Stimulated activated naive B cell treated with anti-CD40 and anti-IgM and Interleukin-4, amounts not matched to agents 10 μg/mL and 1 μg/mL and 100 μg/mL, for 72 hours (primary cell): ENCODE data around the gene MEGF11.
A peak's percentile ranks its signal among the peaks of the same experiment; 100 is the strongest.

Experiments used
- ATAC-seq, 2 donors: fragments of 150-1000 bp; cut with Tn5 transposase; replicated peaks; 2 replicates each; pipeline ENCODE4 v1.10.0; 2021; ENCODE audit warnings: moderate library complexity in 1 of 2
- DNase-seq: peaks from one replicate; pipeline ENCODE4 v3.0.0; 2021
- H3K27ac Mint-ChIP-seq: one replicate; pipeline ENCODE4 v1.8.0; 2022; ENCODE audit warnings: mild to moderate bottlenecking, mixed read lengths
- H3K27me3 Mint-ChIP-seq, 2 donors: one replicate each; pipeline ENCODE4 v1.8.0; 2022; ENCODE audit warnings: mixed read lengths in 2 of 2
- H3K36me3 Mint-ChIP-seq, 2 donors: one replicate each; pipeline ENCODE4 v1.8.0; 2022; ENCODE audit warnings: mixed read lengths in 2 of 2, mild to moderate bottlenecking in 1 of 2
- H3K4me1 Mint-ChIP-seq, 2 donors: one replicate each; pipeline ENCODE4 v1.8.0; 2022; ENCODE audit warnings: mixed read lengths in 2 of 2, mild to moderate bottlenecking in 1 of 2
- H3K4me3 Mint-ChIP-seq, 2 donors: one replicate each; pipeline ENCODE4 v1.8.0; 2022; ENCODE audit warnings: mild to moderate bottlenecking in 2 of 2, mixed read lengths in 2 of 2, moderate library complexity in 1 of 2
- H3K9me3 Mint-ChIP-seq, 2 donors: one replicate each; pipeline ENCODE4 v1.8.0; 2022; ENCODE audit warnings: mixed read lengths in 2 of 2, mild to moderate bottlenecking in 1 of 2

MEGF11 gene

GRCh38 chr15:66224946-66225345 lies 28.6 kb downstream of the MEGF11 start:
- Mint-ChIP-seq H3K36me3 (no peaks in the 10 kb centered on the region), H3K27ac (no peak overlapping the region), H3K27me3 (peaks cover 8 to 23% of the 10 kb centered on the region in 2 donors), H3K4me1 (peaks cover 2 to 6% of the 10 kb centered on the region in 2 donors), H3K4me3 (no peak overlapping the region), H3K9me3 (peaks cover 0 to 2% of the 10 kb centered on the region in 2 donors)
- DNase-seq = no peak
- ATAC-seq = no peak

GRCh38 chr15:66222273-66223198 lies 31.0 kb downstream of the MEGF11 start:
- Mint-ChIP-seq H3K4me1 (no peaks in the 10 kb centered on the region), H3K27ac (no peak overlapping the region), H3K9me3 (no peaks in the 10 kb centered on the region), H3K27me3 (peaks cover 8 to 19% of the 10 kb centered on the region in 2 donors), H3K4me3 (no peak overlapping the region), H3K36me3 (no peaks in the 10 kb centered on the region)
- ATAC-seq (no peak), DNase-seq (no peak)

GRCh38 chr15:66221126-66221525 lies 32.4 kb downstream of the MEGF11 start:
- H3K36me3 Mint-ChIP-seq = no peaks in the 10 kb centered on the region
- ATAC-seq = no peak
- H3K4me1 Mint-ChIP-seq = no peaks in the 10 kb centered on the region
- H3K9me3 Mint-ChIP-seq = no peaks in the 10 kb centered on the region
- H3K4me3 Mint-ChIP-seq = no peak overlapping the region
- DNase-seq = no peak
- H3K27ac Mint-ChIP-seq = no peak overlapping the region
- peaks cover 8 to 19% of the 10 kb centered on the region in 2 donors for H3K27me3 Mint-ChIP-seq

GRCh38 chr15:66220601-66221000 lies 32.9 kb downstream of the MEGF11 start:
- peak in 1 of 2 donors; percentile 16 for ATAC-seq
- no peak for DNase-seq
- H3K27me3 Mint-ChIP-seq = peaks cover 8 to 18% of the 10 kb centered on the region in 2 donors

GRCh38 chr15:66219339-66219738 lies 34.2 kb downstream of the MEGF11 start:
- DNase-seq = no peak
- Mint-ChIP-seq H3K4me1 (no peaks in the 10 kb centered on the region), H3K36me3 (no peaks in the 10 kb centered on the region), H3K4me3 (no peak overlapping the region), H3K27ac (no peak overlapping the region), H3K9me3 (no peaks in the 10 kb centered on the region), H3K27me3 (peaks cover 8 to 15% of the 10 kb centered on the region in 2 donors)
- ATAC-seq = no peak

More at GRCh38 chr15:66220601-66221000, 32.9 kb downstream of the MEGF11 start:
- H3K9me3 Mint-ChIP-seq = no peaks in the 10 kb centered on the region
- H3K4me1 Mint-ChIP-seq = no peaks in the 10 kb centered on the region
- H3K27ac Mint-ChIP-seq = no peak overlapping the region
- H3K4me3 Mint-ChIP-seq = no peak overlapping the region
- H3K36me3 Mint-ChIP-seq = no peaks in the 10 kb centered on the region

GRCh38 chr15:66216806-66217205 lies 36.7 kb downstream of the MEGF11 start:
- no peak for DNase-seq

GRCh38 chr15:66215811-66216210 lies 37.7 kb downstream of the MEGF11 start:
- no peak overlapping the region for H3K4me3 Mint-ChIP-seq
- no peak overlapping the region for H3K27ac Mint-ChIP-seq
- ATAC-seq (no peak), DNase-seq (no peak)
- H3K27me3 Mint-ChIP-seq = peaks cover 0 to 9% of the 10 kb centered on the region in 2 donors
- H3K9me3 Mint-ChIP-seq = no peaks in the 10 kb centered on the region
- H3K4me1 Mint-ChIP-seq = peaks cover 0 to 6% of the 10 kb centered on the region in 2 donors
- no peaks in the 10 kb centered on the region for H3K36me3 Mint-ChIP-seq

More at GRCh38 chr15:66216806-66217205, 36.7 kb downstream of the MEGF11 start:
- no peaks in the 10 kb centered on the region for H3K9me3 Mint-ChIP-seq
- H3K27ac Mint-ChIP-seq = no peak overlapping the region
- no peak for ATAC-seq
- no peaks in the 10 kb centered on the region for H3K36me3 Mint-ChIP-seq
- H3K4me3 Mint-ChIP-seq = no peak overlapping the region
- peaks cover 8 to 12% of the 10 kb centered on the region in 2 donors for H3K27me3 Mint-ChIP-seq
- peaks cover 0 to 4% of the 10 kb centered on the region in 2 donors for H3K4me1 Mint-ChIP-seq

- Mint-ChIP-seq H3K27me3 (peaks cover 0 to 4% of the 10 kb centered on the region in 2 donors), H3K4me1 (peaks cover 0 to 6% of the 10 kb centered on the region in 2 donors), H3K4me3 (no peak overlapping the region), H3K36me3 (no peaks in the 10 kb centered on the region), H3K27ac (no peak overlapping the region), H3K9me3 (no peaks in the 10 kb centered on the region)
- no peak for DNase-seq
- ATAC-seq = no peak
These were observed 39.3 kb downstream of the MEGF11 start for GRCh38 chr15:66214246-66214645.

- Mint-ChIP-seq H3K9me3 (no peaks in the 10 kb centered on the region), H3K4me1 (peaks cover 0 to 6% of the 10 kb centered on the region in 2 donors), H3K27ac (no peak overlapping the region), H3K27me3 (peaks cover 0 to 4% of the 10 kb centered on the region in 2 donors), H3K36me3 (no peaks in the 10 kb centered on the region), H3K4me3 (no peak overlapping the region)
- ATAC-seq (no peak), DNase-seq (no peak)
These were observed 41.0 kb downstream of the MEGF11 start for GRCh38 chr15:66212563-66212921.

- no peak overlapping the region for H3K4me3 Mint-ChIP-seq
These were observed 41.6 kb downstream of the MEGF11 start for GRCh38 chr15:66211670-66212562.

GRCh38 chr15:66210684-66211083 lies 42.9 kb downstream of the MEGF11 start:
- peaks cover 4 to 12% of the 10 kb centered on the region in 2 donors for H3K27me3 Mint-ChIP-seq
- no peak overlapping the region for H3K4me3 Mint-ChIP-seq
- no peak for ATAC-seq
- no peak overlapping the region for H3K27ac Mint-ChIP-seq
- DNase-seq = no peak
- H3K9me3 Mint-ChIP-seq = peaks cover 8 to 9% of the 10 kb centered on the region in 2 donors
- H3K36me3 Mint-ChIP-seq = no peaks in the 10 kb centered on the region
- H3K4me1 Mint-ChIP-seq = peaks cover 0 to 6% of the 10 kb centered on the region in 2 donors

More at GRCh38 chr15:66211670-66212562, 41.6 kb downstream of the MEGF11 start:
- peaks cover 0 to 6% of the 10 kb centered on the region in 2 donors for H3K4me1 Mint-ChIP-seq
- no peaks in the 10 kb centered on the region for H3K36me3 Mint-ChIP-seq
- peaks cover 4 to 6% of the 10 kb centered on the region in 2 donors for H3K9me3 Mint-ChIP-seq
- ATAC-seq (no peak), DNase-seq (no peak)
- peaks cover 3 to 4% of the 10 kb centered on the region in 2 donors for H3K27me3 Mint-ChIP-seq
- no peak overlapping the region for H3K27ac Mint-ChIP-seq

GRCh38 chr15:66198757-66199156 lies 54.8 kb downstream of the MEGF11 start:
- Mint-ChIP-seq H3K9me3 (peaks cover 0 to 1% of the 10 kb centered on the region in 2 donors), H3K4me3 (no peak overlapping the region), H3K27ac (no peak overlapping the region), H3K4me1 (no peaks in the 10 kb centered on the region), H3K36me3 (no peaks in the 10 kb centered on the region), H3K27me3 (peaks cover 9 to 14% of the 10 kb centered on the region in 2 donors)
- DNase-seq (no peak), ATAC-seq (no peak)

- Mint-ChIP-seq H3K27ac (no peak overlapping the region), H3K9me3 (peaks cover 0 to 1% of the 10 kb centered on the region in 2 donors), H3K4me3 (no peak overlapping the region)
These were observed 56.9 kb downstream of the MEGF11 start for GRCh38 chr15:66196602-66197001.

GRCh38 chr15:66195621-66196230 lies 57.8 kb downstream of the MEGF11 start:
- no peaks in the 10 kb centered on the region for H3K36me3 Mint-ChIP-seq
- no peak for ATAC-seq

More at GRCh38 chr15:66196602-66197001, 56.9 kb downstream of the MEGF11 start:
- Mint-ChIP-seq H3K27me3 (peaks cover 7 to 9% of the 10 kb centered on the region in 2 donors), H3K4me1 (peaks cover 0 to under 1% of the 10 kb centered on the region in 2 donors), H3K36me3 (no peaks in the 10 kb centered on the region)
- no peak for ATAC-seq
- DNase-seq = no peak

More at GRCh38 chr15:66195621-66196230, 57.8 kb downstream of the MEGF11 start:
- Mint-ChIP-seq H3K4me3 (no peak overlapping the region), H3K4me1 (peaks cover 2 to 6% of the 10 kb centered on the region in 2 donors), H3K27ac (no peak overlapping the region), H3K9me3 (peaks cover 0 to 1% of the 10 kb centered on the region in 2 donors), H3K27me3 (peaks cover 3 to 9% of the 10 kb centered on the region in 2 donors)
- no peak for DNase-seq
